ENCODE results near the gene LYL1. TPM values are rescaled to one million over a fixed set of nuclear protein-coding genes. Genes with fewer than 3 reads are reported as not detected.

The LYL1 gene
- total and polyA plus RNA-seq, 9 of the 15 experiments (the other 6 are each of a cell fraction or from before 2014, with no cell fraction given): 1.3 to 266 (median 34.0) TPM

GRCh38 chr19:13151605-13152355, 49.1 kb upstream of the LYL1 start (continued):
- TF ChIP-seq THRB (CRISPR knock-in tag; conservative IDR thresholded peaks at IDR 0.05) (no peak), EHMT2 (IDR thresholded peaks at IDR 0.05) (no peak), ZNF75A (CRISPR knock-in tag; IDR thresholded peaks at IDR 0.05) (no peak), CUX1 (CRISPR knock-in tag; IDR thresholded peaks at IDR 0.05) (no peak), RNF2 (IDR thresholded peaks at IDR 0.05) (peak; percentile 84), ZBTB8A (IDR thresholded peaks at IDR 0.05; ENCODE audit: partially characterized antibody) (no peak), ZBTB5 (IDR thresholded peaks at IDR 0.05) (no peak), MXI1 (IDR thresholded peaks at IDR 0.05; ENCODE audit: low read depth, low read length) (0 out of 2 replicates have a peak, but pooled peaks have one; percentile 61), HBP1 (CRISPR knock-in tag; IDR thresholded peaks at IDR 0.05) (no peak), ZNF77 (CRISPR knock-in tag; IDR thresholded peaks at IDR 0.05) (no peak), HNRNPK (IDR thresholded peaks at IDR 0.05; ENCODE audit: low read depth, low read length, poor library complexity, severe bottlenecking) (no peak), MEF2A (IDR thresholded peaks at IDR 0.05; ENCODE audit: control insufficient read depth, low read depth, low read length) (peak; percentile 96), TCF3 (CRISPR knock-in tag; IDR thresholded peaks at IDR 0.05) (peak; percentile 18; the same call in 1 of the 2 replicates), PTBP1 (IDR thresholded peaks at IDR 0.05; ENCODE audit: low read depth, low read length) (no peak), STAG1 (CRISPR knock-in tag; IDR thresholded peaks at IDR 0.05; ENCODE audit: borderline replicate concordance) (0 out of 2 replicates have a peak, but pooled peaks have one; percentile 18), U2AF1 (optimal IDR thresholded peaks at IDR 0.05; ENCODE audit: low read depth, low read length) (no peak), PTTG1 (tag; IDR thresholded peaks at IDR 0.05; ENCODE audit: low read depth) (no peak), ZNF197 (CRISPR knock-in tag; IDR thresholded peaks at IDR 0.05; ENCODE audit: low read depth) (no peak), ZNF174 (CRISPR knock-in tag; IDR thresholded peaks at IDR 0.05) (no peak)

All from K562 (cell line).